NCI-H146 (cell line): ENCODE measurements around the gene ZBTB4.
A peak's percentile ranks its signal among the peaks of the same experiment; 100 is the strongest.
"Not testable (repeated sequence)": the region's sequence is repeated elsewhere in the genome, so short reads cannot be mapped to it uniquely, and the experiment has no call there.

ENCODE experiments used
- DNase-seq: peaks from one replicate; lab custom pipeline; 2025; lab: John Stamatoyannopoulos, UW

ZBTB4 gene

DNA sequence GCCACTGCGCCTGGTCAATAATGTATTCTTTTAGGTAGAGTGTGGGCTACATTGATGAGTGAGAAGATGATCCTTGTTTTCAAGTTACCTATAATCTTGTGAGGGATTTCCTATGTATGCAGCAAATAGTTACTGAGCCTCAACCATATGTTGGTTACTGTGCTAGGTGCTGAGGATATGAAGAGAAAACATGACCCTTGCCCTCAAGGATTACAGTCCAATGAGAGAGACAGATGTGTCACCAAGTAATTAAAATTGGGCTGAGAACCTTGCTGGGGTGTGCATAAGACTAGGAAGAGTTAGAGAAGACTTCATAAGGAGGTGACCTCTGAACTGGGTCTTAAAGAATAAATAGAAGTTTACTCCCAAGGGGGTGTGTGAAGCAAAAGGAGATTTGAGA is 12.2 kb upstream of the ZBTB4 start:
- DNase-seq: no peak

DNA sequence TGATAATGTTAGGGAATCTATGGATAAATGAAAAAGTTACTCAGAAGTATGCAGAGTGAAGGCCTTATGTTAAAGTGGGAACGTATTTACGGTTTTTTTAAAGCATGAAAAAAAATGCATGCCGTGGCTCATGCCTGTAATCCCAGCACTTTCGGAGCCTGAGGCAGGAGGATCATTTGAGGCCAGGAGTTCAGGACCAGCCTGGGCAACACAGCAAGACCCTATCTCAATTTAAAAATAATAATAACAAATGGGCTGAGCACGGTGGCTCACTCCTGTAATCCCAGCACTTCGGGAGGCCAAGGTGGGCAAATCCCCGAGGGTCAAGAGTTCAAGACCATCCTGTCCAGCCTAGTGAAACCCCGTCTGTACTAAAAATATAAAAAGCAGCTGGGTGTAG is 10.7 kb upstream of the ZBTB4 start:
- no peak for DNase-seq

DNA sequence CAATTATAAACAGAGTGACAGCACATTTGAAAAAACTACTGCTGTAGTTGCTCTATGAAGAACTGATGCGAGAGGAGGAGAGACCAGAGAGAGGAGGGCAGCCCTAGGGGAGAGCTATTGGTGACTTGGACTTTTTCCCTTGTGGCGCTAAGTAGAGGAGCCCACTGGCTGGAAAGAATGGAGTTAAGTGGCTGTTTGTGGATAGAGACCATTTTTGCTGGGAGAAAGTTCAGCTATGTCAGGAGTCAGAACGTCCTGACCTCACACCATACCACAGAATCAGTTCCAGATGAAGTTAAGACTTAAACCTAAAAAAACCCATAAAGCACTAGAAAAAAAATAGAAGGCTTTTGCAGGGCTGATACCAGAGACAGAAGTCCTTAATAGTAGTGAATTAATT is 6.8 kb upstream of the ZBTB4 start:
- DNase-seq: no peak

DNA sequence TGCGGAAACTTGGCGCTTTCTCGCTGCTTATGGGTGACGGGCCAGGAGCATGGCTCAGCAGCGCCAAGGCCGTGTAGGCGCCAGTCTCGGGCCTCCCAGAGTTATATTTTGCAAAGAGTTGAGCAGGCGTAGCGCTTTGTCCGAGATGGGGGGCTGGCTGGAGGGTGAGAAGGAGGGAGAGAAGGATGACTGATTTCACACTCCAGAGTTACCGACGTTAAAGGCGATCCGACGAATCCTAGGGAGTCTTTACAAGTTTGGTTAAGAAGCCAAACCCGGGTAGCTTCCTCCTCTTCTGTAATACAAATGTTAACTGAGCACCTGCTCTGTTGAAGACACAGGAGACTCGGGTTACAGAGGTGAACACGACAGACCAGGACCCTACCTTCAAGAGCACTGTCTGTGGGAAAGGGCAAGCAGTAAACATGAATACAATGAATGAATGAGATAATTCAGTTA is 5.5 kb upstream of the ZBTB4 start:
- DNase-seq: peak; percentile 43

DNA sequence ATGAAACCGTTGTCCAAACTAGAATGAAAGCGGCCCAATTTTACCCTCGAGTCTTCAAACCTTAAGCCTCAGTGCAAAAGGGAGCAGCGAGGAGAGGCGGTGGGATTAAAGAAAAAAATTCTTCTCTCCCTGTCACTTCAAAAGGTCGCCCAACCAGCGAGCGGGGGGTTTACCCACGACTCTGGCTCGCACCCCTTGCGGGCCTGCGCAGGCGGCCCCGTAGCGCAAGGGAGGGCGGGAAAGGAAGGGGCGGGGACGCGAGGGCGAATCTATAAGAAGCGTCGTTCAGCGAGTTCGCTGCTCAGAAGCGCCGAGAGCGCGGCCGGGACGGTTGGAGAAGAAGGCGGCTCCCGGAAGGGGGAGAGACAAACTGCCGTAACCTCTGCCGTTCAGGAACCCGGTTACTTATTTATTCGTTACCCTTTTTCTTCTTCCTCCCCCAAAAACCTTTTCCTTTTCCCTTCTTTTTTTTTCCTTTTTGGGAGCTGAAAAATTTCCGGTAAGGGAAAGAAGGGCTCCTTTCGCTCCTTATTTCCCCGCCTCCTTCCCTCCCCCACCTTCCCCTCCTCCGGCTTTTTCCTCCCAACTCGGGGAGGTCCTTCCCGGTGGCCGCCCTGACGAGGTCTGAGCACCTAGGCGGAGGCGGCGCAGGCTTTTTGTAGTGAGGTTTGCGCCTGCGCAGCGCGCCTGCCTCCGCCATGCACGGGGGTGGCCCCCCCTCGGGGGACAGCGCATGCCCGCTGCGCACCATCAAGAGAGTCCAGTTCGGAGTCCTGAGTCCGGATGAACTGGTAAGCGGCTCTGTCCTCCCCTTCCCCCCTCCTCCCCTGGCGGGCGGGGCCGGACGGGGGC is 4.9 kb upstream of the ZBTB4 start, which contains the start of gene POLR2A:
Gene POLR2A (plus strand): TSS at position 300 of the 852 bp plus-strand sequence.
- DNase-seq: peak; percentile 97

DNA sequence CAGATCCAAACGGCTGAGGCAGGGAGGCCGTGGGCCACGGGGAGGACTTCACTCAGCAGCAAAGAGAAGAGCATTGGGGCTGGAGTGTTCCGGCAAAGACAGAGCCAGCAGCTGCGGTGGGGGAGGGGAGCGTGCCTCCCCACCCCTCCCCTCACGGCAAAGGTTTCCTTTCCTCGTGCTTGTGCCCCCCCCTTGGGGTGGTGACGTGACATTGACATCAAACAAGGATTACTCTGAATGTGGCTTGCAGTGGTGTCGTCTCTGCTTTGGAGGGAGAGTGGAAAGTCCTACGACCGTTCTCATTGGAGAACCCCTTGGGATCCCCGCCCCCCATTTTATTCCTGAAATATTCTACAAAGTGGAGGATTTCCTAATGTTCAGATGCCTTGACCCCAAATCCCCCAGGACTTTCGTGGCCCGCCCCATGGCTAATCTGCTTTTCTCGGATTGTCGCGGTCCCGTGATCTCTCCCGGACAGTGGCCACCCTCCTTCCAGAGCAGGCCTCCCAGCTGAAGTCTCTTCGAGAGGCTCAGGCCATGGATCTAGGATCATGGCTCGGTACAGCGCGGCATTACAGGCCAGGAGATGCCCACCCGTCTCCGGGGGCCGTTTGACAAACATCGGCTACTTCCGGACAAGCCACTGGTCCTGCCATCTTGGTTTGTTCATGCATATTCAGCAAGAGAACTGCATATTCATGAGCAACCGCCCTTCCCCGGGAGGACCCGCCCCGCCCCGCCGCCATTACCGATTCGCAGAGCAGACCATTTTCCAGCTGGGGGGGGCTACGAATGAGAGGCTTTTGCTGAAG is 4.0 kb upstream of the ZBTB4 start:
- peak; percentile 93 for DNase-seq

DNA sequence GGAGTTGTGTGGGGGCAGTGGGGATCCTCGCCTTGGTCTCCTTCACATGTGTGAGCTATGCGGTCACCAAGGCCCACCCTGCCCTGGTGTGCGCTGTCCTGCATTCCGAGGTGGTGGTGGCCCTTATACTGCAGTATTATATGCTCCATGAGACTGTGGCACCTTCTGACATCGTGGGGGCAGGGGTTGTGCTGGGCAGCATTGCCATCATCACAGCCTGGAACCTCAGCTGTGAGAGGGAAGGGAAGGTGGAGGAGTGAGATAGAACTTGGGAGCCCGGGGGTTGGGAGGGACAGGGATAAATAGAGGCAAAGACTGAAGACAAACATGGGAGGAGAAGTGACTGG is 3.3 kb upstream of the ZBTB4 start:
- not testable (repeated sequence) for DNase-seq

DNA sequence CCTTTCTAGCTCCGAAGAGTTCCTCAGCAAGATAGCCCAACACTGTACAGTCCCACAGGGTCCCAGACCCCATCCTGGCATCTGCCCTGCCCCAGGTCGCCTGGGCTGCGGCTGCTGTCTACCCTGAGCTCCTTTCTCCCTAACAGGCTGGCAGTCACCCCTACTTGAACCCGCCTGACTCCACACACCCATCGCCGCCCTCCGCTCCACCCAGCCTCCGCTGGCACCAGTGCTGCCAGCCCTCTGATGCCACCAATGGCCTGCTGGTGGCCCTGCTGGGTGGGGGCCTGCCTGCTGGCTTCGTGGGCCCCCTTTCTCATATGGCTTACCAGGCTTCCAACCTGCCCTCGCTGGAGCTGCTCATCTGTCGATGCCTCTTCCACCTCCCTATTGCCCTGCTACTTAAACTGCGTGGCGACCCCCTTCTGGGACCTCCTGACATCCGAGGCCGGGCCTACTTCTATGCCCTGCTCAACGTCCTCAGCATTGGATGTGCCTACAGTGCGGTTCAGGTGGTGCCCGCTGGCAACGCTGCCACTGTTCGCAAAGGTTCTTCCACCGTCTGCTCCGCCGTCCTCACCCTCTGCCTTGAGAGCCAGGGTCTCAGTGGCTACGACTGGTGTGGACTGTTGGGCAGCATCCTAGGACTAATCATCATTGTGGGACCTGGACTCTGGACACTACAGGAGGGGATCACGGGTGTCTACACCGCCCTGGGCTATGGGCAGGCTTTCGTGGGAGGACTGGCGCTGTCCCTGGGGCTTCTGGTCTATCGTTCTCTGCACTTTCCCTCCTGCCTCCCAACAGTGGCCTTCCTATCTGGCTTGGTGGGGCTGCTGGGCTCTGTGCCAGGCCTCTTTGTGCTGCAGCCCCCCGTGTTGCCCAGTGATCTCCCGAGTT is 2.7 kb upstream of the ZBTB4 start:
- not testable (repeated sequence) for DNase-seq

DNA sequence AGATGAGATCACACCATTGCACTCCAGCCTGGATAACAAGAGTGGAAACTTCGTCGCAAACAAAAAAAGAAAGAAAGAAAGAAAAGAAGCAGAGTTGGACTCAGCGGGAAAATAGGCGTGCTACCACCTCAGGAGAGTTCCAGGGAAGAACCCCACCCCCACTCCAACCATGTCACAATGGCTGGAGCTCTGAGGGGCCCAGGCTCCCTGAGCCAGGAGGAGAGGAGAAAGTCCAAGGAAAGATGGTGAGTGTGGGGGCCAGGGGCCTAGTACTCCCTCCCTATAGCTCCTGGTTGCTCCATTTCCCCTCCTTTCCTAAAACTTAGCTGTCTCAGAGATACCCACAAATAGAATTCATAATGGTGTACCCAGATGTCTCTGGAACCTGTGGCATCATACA is 1.8 kb upstream of the ZBTB4 start, which contains the start of gene SLC35G6:
Gene SLC35G6 (plus strand): TSS at position 172 of the 400 bp plus-strand sequence. CDS start 71 bp downstream, at position 243.
- DNase-seq: not testable (repeated sequence)

DNA sequence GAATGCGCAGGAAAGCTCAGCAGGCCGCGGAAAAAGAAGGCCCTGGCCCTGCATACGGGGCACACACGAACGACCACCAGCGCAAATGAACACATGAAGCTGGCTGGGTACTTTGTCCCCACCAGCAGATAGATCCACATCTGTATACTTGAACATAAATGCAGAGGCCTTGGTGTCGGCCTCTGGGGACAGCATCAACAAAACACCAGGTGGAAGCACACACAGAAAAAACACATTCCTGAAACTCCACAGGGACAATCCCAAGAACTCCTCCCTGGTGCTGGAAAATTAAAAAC is 606 bp upstream of the ZBTB4 start:
- no peak for DNase-seq

DNA sequence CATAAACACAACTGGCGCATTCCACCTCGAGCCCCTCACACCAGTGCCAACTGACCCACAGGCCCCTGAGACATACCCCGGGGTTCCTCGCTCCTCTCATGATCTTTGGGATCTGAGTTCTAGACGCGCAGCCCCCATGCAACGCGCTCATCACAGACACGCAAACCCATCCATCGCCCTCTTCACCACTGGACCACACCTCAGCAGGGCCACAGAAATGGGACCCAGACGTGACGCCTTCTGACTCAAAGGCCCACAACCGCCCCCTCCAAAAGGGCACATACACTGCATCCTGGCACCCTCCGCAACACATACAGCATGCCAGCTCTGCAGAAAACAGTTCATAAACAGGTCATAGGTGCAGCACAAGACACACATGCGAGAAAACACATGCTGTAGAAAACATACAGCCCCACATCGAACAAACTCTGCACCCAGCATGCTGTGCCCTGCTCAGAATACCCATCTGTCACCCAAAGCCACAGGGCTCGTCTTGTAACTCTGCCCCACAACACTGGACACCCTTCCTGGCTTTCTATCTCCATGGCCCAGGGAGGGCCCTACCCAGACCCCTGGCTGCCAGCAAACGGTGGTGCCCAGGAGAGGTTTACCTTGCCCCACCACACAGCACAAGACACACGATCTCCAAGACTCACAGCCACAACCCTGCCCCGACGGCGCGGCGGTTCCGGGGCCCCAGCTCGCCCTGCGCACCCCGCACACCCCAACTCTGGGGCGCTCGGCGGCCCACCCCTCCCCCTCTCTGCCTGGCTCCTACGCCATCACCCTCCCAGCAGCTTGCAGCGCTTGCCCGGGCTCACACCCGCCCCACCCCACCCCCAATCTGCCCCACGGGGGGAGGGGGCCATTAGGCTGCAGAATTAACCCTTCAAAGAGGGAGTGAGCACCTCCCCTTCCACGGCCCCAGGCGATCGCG is 887 bp downstream of the ZBTB4 start:
- peak; percentile 41 for DNase-seq

DNA sequence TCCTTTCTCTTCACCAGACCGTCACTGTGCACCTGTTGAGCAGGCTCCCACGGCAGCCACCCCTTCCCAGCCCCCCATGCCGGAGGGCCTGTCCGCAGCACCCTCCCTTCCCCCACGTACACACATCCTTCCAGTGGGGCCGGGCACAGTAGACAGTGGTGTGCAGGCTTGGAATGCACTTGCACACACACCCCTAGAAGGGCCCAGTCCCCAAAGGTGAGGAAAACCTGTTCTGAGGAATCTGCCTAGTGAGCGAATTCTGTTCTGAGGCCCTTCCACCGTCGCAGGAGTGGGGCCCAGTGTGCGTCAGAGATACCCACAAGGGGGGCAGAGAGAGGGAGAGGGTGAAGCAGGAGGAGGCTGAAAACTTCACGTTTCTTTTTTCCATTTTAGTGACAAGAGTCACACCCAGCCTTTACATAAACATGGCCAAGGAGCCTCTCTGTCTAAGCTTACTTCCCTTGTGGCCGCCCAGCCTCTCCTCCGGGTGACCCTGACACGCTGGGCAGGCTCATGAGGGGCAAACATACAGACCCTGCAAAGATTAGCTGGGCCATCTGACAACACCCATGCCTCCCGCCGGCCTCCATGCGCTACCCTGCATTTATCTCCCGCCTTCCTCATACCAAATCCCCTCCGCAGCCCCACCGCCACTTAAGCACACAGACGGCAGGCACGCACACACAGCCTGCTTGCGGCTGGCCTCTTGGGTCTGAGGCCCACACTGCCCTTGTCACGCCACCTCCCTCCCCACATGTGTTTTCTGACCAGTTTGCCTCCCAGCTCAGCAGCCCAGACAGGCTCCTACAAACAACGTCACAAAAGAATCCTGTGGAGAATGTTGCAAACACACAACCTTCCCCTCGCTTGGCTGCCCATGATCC is 1.8 kb downstream of the ZBTB4 start:
- no peak for DNase-seq

DNA sequence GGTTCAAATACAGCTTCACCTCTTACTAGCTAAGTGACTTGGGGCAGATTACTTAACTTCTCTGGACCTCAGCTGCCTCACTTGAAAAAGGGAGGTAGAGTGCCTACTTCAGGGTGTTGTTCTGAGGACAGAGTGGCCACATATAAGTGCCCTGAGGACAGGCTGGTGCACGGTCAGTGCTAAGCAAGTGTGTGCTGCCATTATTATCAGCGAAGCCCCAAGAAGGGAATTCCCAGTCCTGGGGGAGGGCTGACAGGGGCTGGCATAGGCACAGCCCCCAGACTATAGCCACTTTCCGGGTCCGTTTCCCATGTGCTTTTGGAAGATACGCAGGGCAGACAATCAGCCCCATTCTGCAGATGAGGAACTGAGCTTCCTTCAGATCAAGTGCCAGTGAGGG is 2.5 kb downstream of the ZBTB4 start:
- no peak for DNase-seq

DNA sequence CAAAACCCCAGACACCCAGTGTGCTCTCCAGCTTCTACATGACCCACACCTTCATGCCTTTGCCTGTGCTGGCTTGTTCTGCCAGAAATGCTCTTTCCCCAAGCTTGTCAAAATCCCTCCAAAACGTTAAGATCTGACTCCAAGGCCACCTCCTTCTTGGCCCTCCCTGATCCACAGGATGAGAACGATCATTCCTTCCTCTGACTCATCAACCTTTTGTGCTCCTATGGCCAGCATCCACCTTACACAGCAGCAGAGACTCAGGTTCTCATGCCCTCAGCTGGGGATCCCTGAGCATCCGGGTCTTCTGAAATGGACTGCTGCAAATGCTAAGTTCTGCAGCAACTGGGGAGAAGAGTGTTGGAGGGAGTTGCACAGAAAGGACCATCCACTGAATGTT is 2.9 kb downstream of the ZBTB4 start:
- no peak for DNase-seq

DNA sequence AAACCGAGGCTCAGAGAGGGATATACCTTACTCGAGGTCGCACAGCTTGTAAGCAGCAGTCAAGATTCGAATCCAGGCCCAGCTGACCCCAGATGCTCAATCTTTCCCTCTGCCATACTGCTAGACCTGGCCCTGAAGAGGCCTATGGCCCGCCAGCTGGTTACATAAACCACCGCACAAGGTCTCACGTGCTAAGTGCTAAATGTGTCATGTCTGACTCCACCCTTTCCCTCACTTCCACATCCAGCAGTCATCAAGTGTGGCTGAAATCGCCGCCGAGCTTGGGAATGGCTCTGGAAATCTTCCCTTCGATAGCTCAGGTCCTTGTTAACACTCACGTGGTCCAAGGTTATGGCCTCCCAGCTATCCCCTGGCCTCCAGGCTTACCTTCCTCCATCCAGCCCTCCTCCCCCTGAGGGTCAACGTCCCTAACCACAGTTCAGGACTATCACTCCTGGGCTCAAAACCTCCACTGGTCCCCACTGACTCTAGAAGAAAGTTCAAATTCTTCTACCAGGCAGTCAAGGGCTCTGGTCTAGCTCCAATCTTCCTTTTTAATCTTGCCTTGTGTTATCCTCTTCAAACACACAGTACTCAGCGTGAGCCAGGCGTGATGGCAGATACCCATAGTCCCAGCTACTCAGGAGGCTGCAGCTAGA is 3.5 kb downstream of the ZBTB4 start:
- DNase-seq: no peak

DNA sequence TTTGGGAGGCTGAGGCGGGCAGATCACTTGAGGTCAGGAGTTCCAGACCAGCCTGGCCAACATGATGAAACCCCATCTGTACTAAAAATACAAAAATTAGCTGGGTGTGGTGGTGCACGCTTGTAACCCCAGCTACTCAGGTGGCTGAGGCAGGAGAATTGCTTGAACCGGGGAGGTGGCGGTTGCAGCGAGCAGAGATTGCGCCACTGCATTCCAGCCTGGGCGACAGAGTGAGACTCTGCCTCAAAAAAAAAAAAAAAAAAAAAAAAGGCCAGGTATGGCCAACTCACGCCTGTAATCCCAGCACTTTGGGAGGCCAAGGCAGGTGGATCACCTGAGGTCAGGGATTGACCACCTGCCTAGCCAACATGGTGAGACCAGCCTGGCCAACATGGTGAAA is 4.7 kb downstream of the ZBTB4 start:
- DNase-seq: not testable (repeated sequence)

DNA sequence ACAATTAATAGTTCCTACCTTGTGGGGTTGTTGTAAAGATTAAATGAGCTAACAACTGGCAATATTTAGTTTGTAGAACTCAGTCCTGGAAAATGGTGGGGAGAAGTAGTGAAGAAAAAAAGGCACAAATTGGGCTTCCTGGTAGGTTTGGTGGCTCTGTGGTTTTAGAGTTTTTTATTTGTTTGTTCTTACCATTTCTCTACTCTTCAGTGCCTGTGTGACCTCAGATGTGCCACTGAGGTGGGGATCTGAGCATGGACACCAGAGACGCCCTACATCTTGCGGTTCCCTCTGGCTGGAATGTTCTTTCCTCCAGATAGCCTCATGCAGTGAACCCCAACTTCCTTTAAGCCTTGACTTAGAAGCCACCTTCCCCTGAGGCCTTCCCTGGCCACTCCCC is 7.7 kb downstream of the ZBTB4 start:
- DNase-seq: no peak

DNA sequence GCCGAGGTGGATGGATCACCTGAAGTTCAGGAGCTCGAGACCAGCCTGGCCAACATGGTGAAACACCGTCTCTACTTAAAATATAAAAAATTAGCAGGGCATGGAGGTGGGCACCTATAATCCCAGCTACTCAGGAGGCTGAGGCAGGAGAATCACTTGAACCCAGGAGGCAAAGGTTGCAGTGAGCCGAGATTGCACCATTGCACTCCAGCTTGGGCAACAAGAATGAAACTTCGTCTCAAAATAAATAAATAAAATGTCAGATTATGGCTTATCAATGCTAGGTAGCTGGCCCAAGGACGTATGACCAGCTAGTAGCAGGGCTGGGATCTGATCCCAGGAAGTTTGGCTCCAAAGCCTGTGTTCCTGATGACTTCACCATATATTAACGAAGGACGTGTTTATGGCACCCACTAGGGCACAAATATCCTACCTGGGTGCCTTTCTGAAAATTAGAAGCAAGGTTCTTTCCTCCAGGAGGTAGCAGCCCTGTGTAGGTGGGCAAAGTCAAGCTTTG is 8.9 kb downstream of the ZBTB4 start:
- not testable (repeated sequence) for DNase-seq

DNA sequence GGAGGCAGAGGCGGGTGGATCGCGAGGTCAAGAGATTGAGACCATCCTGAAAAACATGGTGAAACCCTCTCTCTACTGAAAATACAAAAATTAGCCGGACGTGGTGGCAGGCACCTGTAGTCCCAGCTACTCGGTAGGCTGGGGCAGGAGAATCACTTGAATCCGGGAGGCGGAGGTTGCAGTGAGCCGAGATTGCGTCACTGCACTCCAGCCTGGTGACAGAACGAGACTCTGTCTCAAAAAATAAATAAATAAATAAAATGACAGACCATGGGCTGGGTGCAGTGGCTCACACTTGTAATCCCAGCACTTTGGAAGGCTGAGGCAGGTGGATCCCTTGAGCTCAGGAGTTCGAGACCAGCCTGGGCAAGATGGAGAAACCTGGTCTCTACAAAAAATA is 9.6 kb downstream of the ZBTB4 start:
- DNase-seq: not testable (repeated sequence)
